Fibroblast of villous mesenchyme (primary cell): Measurements from ENCODE around the gene PTPRN2. TPM values are rescaled to one million over a fixed set of nuclear protein-coding genes. Genes with fewer than 3 reads are reported as not detected.

Experiments
- DNase-seq: peaks from one replicate; pipeline ENCODE4 v3.0.0-alpha.2; 2010; ENCODE audit warnings: low read depth
- H3K4me3 ChIP-seq: 2 replicates; pipeline ENCODE4 v1.5.1; 2011; ENCODE audit warnings: low read depth, mild to moderate bottlenecking, low read length
- total RNA-seq: library from RNA; depleted of rRNA; stranded (reverse); fragments of >200 nt; gene quantifications from 2 replicates; pipeline ENCODE4 v1.2.3, GENCODE V29; 2012
- TF ChIP-seq, protein P1 (sequence below): IDR thresholded peaks from 2 replicates; pipeline ENCODE4 v1.5.1; 2012; ENCODE audit warnings: low read depth, mild to moderate bottlenecking, low read length; ENCODE audit not compliant: insufficient read depth

The PTPRN2 gene
- total RNA-seq, 1 donor, result not detected

DNA sequence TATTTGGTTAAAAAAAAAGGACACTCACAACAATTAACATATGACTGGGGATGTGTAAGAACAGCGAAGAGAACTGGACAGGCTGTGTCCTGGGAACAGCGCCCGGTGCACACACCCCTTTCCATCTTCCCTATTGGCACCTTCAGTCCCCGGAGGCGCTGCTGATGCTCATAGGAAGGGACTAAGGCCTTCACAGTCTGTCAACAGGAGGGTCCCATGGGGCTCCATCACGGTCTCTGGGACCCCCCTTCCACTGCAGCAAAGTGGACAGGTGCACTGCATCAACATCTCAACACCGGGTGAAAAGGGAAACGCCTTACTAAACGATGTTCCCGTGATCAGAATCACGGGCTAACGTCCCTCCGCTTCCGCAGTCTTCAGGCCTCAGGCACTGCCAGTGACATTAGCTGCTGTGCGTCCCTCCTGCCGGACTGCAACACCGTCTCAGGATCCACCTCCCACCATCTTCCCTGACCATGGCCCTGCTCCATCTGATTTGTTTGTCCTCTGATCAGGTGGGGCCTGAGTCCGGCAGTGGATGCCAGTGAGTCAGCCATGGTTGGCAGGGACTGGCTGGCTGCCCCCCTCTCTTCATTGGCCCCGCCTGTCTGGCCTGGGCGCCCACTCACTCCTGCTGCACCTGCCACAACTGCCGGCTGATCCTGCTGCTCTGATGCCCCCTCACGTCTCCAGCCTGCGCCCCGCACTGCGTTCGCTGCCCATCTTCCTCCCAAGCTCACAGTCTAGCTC is 636.1 kb downstream of the PTPRN2 start:
- no peak overlapping the region for H3K4me3 ChIP-seq
- DNase-seq, result no peak

DNA sequence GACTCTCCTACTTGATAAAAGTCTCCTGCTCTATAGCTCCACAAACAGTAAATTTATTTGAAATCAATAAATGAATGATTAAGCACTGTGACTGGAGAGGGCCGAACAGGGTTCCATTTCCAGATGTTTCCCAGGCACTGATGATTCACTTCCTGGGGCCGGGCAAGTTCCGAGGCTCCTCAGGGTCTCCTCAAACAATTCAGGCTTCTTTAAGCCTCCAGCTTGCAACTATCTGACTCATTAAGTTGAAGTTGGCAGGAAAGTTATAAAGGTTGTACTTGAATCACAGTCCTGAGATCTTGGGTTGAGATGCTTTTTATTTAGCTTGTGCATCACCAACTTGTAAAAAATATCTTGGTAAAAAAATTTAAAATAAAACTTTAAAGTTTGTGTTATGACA is 637.9 kb downstream of the PTPRN2 start:
- TF ChIP-seq, protein P1, sequence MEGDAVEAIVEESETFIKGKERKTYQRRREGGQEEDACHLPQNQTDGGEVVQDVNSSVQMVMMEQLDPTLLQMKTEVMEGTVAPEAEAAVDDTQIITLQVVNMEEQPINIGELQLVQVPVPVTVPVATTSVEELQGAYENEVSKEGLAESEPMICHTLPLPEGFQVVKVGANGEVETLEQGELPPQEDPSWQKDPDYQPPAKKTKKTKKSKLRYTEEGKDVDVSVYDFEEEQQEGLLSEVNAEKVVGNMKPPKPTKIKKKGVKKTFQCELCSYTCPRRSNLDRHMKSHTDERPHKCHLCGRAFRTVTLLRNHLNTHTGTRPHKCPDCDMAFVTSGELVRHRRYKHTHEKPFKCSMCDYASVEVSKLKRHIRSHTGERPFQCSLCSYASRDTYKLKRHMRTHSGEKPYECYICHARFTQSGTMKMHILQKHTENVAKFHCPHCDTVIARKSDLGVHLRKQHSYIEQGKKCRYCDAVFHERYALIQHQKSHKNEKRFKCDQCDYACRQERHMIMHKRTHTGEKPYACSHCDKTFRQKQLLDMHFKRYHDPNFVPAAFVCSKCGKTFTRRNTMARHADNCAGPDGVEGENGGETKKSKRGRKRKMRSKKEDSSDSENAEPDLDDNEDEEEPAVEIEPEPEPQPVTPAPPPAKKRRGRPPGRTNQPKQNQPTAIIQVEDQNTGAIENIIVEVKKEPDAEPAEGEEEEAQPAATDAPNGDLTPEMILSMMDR, result no peak
- no peak for DNase-seq
- no peak overlapping the region for H3K4me3 ChIP-seq

More for the DNA sequence above, 636.1 kb downstream of the PTPRN2 start:
- TF ChIP-seq, protein P1, result no peak

GRCh38 chr7:157947504-157947903 is 640.1 kb downstream of the PTPRN2 start:
- TF ChIP-seq, protein P1, result no peak
- DNase-seq, result no peak
- no peak overlapping the region for H3K4me3 ChIP-seq

GRCh38 chr7:157946398-157947060 is 641.1 kb downstream of the PTPRN2 start:
- no peak for DNase-seq
- TF ChIP-seq, protein P1, result no peak
- H3K4me3 ChIP-seq, result no peak overlapping the region

- TF ChIP-seq, protein P1, result no peak
- no peak overlapping the region for H3K4me3 ChIP-seq
- no peak for DNase-seq
Observed at GRCh38 chr7:157945401-157945800, 642.2 kb downstream of the PTPRN2 start.

DNA sequence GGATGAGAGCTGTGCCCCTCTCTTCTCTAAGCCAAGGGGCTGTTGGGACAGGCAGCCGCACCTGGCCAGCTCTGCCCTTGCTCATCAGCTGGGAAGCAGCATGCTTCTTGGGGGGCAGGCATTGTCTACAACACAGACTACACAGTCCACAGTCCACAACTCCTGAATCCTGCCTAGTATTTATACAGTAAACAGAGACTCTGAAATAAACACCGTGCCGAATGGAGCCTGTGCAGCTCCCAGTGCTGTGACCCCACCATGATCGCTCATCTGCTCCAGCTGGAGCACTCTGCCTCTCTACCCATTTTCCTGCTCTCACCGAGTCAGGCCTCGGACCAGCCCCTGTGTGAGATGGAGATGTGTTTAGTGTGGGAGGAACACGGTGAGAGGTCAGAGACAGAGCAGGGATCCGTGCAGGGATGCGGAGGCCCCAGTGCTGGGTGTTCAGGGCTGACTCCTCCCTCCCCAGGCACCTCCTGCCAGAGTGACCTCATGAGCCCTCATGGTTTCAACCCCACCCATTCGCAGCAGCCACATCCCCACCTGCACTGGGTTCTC is 642.8 kb downstream of the PTPRN2 start:
- DNase-seq, result no peak
- TF ChIP-seq, protein P1, result no peak
- H3K4me3 ChIP-seq, result no peak overlapping the region
